8988T (cell line): ENCODE results near the gene ATOX1.
A peak's percentile ranks its signal among the peaks of the same experiment; 100 is the strongest.
"Not testable (repeated sequence)": the region's sequence is repeated elsewhere in the genome, so short reads cannot be mapped to it uniquely, and the experiment has no call there.

Source experiments
- DNase-seq: peaks from one replicate; pipeline ENCODE4 v3.0.0; 2011

Gene ATOX1

DNA sequence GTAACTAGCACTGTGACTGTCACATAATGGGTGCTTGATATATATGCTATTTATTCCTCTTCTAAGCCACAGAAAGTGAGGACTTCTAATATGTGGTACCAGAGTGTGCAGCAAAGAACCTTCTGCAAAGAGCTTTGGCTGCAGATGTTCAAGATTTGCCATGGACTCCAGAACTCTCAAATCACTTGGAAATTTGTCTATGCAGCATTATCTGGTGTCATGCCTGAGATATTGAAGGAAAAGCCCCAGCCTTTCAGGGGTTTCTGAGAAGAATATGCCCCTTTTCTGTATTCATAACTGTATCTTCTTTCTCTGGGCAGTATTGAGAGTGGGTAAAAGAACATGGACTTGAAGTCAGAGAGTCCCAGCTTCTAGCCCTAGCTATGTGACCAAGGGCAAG is 8.5 kb upstream of the ATOX1 start:
- no peak for DNase-seq

DNA sequence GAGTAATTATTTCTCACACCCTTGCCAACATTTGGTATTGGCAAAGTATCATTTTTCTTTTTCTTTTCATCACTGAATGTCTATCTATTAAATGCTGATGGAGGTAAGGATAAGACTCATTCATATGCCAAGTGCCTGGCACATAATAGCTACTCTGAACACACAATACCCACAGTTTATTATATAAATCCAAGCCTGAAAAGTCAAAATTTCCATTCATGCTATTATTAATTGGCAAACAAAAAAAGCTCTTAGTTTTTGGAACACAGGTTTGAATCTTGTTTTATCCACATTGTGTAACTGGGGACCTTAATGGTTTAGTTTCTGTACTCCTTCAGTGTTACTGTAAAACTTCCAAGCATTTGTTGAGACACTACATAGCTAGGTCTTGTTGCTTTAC is 6.4 kb upstream of the ATOX1 start:
- no peak for DNase-seq

DNA sequence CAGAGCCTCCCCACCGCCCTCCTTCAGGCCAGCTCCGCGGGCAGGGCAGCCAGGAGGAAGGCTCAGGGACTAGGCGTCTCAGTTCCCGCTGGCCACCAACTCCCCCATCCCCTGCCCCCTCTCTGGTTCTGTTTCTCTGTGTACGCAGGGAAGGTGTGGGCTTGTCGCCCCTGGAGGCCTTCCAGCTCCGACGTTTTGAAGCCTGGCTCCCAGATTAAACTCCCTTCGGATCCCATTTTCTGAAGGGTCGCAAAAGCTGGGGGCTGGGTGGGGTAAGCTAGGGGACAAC is 346 bp downstream of the ATOX1 start:
- DNase-seq = no peak

DNA sequence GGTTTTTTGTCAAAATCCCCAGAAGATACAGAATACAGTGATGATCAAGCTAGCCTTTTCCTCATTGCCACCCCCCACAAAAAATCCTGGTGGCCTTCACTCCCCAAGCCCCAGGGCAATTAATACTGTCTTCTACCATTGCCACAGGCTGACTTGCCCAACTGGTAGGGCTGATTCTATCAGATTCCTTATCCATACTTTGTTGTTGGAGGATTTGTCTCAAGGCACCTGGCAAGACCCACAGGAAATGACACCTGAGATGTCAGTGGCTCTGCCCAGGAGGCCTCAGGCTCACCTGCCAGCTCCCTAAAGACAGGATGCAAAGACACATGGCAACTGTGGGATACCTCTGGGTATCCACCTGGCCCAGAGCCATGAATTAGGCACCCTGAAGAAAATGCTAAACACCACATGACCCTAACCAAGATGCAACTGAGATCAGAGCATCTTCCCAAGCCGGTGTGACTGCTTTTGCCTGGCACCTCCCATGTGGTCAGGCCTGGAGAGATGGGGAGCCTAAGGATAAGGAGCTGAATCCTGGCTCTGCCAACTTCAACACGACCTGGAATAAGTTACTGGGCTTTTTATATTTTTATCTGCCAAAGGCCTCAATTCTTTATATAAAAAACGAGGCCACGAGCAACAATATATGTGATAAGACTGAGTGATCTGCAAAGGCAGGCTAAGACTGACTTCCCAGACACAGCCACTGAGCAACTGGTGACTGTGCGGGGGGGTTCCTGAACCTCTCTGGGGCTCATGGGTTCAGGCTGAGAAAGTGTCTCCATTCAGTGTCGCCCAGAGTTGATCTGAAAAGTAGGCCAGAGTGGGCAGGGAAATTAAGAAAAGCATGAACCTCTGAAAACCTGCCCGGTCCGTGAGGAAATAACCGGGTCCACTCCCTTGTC is 944 bp downstream of the ATOX1 start:
- no peak for DNase-seq

DNA sequence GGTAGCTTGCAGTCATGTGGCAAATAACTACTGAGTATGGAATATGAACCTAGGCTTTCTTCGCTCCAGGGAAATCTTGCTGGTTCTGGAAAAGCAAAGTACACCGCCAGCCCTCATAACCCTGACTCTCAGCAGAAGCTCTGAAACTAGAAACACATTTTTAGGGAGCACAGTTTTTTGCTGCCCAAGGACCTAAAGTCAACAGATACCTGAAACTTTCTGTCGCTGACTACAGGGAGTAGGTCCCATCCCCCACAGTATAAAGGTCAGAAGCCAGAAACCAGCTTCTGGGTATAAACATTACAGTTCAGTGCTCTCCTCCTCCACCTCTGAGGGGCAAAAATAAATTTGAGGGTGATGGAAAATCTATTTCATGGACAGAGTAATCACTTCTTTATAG is 3.0 kb downstream of the ATOX1 start:
- no peak for DNase-seq

DNA sequence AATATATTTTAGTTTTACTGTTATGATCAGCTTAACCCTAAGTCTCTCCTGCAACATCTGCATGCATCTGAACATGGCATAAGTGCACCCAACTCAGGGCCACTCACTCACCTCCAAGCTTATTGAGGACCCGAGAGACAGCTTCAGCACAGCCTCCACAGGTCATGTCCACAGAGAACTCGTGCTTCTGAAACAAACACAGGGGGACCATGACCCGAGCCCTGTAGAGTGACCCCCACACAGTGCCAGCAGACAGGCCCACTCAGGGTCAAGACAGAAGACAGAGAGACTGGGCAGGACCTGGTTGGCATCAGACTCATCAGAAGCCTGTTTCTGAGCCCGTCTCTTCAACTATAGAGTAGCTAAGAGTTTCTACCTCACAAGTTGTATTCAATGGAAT is 6.8 kb downstream of the ATOX1 start:
- DNase-seq = no peak

DNA sequence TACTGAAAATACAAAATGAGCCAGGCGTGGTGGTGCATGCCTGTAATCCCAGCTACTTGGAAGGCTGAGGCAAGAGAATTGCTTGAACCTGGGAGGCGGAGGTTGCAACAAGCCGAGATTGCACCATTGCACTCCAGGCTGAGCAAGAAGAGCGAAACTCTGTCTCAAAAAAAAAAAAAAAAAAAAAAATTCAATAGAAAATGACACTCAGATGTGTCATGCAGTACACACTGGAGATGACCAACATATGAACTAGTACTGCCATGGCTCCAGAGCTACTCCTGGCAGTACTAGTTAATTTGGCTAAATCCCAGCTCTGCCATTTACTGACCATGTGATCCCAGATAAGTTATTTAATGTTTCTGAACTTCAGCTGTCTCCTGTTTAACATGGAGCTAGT is 7.3 kb downstream of the ATOX1 start:
- no peak for DNase-seq

DNA sequence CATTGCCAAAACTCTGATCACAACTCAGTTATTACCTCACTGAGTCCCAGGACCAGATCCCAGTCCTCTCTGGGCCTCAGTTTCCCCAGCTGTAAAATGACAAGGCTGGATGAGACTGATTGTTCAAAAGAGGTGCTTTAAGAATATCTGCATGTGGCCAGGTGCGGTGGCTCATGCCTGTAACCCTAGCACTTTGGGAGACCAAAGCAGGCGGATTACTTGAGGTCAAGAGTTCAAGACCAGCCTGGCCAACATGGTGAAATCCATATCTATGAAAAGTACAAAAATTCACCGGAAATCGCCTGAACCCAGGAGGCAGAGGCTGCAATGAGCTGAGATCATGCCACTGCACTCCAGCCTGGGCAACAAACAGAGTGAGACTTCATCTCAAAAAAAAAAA is 8.3 kb downstream of the ATOX1 start:
- DNase-seq = no peak

DNA sequence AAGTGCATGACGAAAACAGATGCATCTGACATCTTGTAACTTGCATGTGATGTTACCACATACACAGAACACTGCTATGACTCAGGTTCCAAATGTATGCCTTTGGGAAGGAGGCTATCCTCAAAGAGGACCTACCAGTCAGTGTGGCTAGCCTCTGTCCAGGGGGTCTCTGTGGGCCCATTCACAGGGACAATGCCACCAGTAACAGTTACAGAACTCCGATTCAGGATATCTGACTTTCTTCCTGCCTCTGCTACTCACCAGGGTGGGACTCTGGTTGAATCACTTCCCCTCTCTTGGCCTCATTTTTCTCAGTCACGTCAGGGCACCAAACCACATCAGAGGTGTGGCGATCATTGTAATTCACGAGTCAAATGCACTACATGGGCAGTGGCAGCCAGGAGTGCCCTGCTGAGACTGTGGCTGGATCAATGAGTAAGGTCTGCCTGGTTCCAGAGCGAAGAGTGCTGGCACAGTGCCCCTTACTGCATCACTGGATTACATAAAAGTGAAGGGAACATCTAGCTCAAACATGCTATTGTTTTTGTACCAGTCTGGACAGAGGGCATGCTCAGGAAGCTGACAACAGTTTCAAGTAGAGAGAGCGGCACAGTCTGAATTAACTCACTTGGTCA is 13.2 kb downstream of the ATOX1 start:
- DNase-seq = no peak

DNA sequence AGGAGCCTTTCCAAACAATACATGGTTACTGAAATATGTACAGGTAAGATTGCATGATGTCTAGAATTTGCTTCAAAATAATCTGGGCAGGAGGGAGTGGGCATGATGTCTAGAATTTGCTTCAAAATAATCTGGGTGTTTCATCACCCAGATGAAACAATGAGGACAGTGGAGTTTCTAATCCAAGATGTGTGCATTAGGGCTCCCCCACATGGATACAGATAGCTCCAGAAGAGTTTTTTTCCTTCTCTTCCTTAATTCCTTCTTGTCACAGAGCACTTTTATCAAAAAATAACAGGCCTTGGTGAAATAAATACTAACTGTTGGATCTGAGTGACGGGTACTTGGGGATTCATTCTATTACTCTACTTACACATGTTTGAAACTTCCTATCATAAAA is 14.9 kb downstream of the ATOX1 start:
- no peak for DNase-seq

DNA sequence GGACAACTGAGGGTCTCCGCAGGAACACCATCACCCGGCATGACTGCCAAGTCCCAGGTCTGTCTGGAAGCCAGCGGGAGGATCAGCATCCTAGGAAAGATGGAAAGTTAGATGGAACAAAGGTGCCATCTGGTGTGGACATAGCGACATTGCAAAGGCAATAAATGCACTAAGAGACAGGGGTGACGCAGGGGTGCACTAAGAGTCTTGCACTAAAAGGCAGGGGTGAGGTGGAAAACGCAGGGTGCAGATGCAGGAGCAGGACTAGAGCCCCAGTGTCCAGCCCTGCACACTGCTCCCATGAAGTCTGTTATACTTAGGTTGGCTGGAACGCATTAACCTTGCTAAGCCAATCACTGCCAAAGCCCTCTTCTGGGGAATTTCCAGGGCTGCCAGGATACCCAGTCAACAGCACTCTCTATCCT is 15.5 kb downstream of the ATOX1 start:
- no peak for DNase-seq

DNA sequence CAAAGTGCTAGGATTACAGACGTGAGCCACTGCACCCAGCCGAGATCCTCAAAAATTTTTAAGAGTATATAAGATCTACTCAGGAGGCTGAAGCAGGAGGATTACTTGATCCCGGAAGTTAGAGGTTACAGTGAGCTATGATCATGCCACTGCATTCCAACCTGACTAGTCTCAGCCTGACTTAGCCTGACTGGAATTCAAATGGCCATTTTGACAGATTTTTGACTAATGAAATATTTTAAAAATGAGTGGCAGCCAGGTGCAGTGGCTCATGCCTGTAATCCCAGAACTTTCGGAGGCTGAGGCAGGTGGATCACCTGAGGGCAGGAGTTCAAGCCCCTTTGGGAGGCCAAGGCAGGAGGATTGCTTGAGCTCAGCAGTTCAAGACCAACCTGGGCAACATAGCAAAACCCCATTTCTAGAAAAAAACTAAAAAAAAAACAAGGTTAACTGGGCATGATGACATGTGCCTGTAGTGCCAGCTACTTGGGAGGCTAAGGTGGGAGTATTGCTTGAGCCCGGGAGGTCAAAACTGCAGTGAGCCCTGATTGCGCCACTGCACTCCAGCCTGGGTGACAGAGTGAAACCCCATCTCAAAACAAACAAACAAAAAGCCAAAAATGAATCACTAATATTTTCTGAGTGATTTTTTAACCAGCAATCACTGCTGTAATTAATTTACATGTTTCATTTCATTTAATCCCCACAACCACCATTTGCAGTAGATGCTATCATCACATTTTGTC is 16.6 kb downstream of the ATOX1 start:
- no peak for DNase-seq

DNA sequence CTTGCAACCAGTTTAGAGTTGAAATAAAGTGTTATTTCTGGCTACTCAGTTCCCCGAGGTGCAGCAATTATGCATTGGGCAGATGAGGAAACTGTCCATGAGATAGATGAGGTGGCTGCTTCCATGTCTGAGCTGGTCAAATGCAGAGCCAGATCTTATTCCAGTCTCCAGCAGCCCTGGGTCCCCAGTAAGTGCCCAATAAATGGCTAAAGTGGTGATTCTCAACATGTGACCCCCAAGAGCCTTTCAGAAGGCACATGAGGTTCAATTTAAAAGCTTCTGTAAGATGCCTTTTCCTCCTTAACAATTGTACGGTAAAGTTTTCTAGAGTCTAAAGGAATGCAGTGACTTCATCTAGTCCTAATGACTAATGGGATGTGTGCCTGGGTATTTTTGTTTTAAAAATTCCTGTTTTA is 17.5 kb downstream of the ATOX1 start:
- no peak for DNase-seq

DNA sequence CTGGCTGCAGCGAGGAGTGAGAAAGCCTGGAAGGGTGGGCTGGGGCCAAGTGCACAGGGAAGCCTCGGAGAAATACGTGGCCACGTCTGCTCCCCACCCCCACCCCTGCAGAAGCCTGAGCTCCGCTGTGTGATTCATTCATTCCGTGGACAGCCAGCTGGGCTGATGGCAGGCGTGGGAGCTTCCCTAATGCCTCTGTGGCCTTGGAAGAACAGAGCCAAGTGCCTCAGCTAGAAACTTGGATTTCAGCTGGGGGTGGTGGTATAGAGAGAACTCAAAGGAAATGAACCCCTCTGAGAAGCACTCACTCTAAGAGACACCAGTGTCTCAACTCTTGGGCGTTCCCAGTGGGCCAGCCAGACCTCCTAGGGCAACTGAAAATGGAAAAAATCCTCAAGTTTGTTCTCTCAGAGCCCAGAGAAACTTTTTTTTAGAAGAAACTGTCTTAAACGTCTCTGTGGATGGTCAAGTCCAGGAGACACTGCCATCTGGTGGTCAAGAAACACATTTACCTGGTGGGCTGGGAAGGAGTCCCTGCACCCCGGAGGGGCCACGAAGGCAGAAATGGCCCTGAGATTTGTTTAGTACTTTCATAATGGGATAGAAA is 18.0 kb downstream of the ATOX1 start:
- DNase-seq = no peak

DNA sequence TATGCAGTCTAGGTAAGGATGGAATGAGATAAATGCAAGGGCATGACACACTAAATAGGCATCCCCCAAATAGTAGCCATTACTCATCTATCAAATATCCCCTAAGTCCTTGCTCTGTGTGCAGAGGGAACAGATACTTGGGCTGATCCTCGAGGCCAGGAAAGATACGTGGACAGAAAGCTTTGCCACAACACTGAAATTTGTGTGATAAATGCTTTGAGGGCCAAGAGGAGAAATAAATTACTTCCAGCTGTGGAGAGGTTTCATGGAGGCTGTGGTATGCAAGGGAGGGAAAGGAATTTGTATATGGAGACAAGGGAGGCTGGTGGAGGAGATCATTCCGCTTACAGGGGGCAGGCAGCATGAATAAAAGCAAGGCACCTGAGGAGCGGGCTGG is 18.5 kb downstream of the ATOX1 start:
- DNase-seq = peak; percentile 34

DNA sequence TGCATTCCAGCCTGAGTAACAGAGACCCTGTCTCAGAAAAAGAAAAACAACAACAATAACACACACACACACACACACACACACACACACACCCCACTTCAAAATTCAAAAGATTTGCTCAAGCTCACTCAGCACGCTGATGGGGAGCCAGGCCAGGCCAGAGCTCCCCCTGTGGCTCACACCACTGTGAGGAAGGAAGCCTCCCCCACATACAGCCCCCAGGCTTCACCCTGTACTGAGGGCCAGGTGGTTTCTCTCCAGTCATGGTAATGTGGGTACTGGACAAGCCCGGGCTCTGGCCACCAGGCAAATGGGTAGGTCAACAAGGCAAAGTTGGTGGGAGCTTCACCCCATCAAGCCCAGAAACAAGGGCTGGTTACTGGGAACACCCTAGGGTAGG is 19.0 kb downstream of the ATOX1 start:
- no peak for DNase-seq

DNA sequence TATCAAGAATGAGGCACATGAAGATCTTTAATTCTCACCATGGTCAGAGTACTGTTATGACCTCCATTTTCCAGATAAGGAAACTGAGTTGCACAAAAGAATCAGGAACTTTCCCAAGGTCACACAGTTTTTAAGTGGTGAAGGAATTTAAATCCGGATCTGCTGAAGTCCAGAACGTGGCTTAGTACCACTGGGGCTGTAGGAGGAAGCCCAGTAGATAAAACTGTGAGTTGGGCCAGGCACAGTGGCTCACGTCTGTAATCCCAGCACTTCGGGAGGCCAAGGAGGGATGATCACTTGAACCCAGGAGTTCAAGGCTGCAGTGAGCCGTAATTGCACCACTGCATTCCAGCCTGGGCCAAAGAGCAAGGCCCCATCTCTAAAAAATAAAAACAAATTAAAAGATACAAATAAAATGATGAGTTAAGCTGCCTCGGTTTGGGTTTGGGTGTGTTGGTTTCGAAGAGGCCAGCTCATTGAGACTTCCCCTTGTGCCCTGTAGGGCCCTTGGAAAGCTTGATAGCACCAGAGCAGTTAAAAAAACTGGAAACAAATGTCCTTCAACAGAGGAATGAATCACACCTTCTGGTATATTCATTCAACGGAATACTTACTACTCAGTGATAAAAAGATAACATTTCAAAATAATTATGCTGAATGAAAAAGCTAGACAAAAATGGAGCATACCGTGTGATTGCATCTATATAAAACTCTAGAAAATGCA is 20.1 kb downstream of the ATOX1 start:
- DNase-seq = no peak

DNA sequence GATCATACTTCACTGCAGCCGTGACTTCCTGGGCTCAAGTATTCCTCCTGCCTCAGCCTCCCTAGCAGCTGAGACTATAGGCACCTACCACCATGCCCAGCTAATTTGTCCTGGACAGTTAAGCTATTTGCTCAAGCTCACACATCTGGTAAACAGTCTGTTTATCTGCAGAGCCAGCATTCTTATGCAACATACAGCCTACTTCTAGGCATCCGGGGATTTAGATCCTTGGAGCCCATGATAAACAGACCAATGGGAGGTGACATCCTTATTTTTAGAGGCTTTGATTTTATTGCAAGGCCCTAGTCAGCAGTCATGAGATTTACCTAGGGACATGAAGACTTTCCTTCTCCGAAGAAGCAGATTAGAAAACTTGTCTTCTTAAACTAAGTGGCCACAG is 21.0 kb downstream of the ATOX1 start:
- DNase-seq = no peak

DNA sequence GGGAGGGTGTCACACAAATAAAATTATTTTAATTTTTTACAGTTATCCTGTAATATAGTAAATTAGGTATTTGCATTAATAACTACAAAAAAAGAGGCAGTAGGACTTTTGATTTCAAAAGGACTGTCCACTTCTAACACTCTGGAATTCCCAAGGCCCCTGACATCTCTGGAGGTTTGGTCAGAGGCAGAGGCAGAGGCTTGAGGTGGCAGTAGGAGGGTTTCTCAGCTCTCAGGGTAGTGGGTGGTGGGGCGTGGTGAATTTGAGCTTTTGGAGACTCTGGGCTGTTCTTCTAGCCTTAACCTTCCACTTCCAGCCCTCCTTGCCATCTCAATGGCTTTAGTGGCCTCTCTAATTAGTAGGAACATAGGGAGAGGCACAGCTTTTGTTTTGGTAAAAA is 22.8 kb downstream of the ATOX1 start:
- no peak for DNase-seq

DNA sequence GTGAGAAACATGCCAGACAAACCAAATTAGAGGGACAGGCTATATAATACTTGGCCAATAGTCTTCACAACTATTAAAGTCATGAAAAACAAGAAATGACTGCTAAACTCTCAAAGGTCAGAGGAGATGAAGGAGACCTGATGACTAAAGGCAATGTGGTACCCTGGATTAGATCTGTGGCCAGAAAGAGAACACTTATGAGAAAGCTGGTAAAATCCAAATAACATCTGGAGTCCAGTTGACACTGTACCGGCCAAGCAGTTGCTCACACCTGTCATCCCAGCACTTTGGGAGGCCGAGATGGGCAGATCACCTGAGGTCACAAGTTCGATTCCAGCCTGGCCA is 24.4 kb downstream of the ATOX1 start:
- DNase-seq = no peak

DNA sequence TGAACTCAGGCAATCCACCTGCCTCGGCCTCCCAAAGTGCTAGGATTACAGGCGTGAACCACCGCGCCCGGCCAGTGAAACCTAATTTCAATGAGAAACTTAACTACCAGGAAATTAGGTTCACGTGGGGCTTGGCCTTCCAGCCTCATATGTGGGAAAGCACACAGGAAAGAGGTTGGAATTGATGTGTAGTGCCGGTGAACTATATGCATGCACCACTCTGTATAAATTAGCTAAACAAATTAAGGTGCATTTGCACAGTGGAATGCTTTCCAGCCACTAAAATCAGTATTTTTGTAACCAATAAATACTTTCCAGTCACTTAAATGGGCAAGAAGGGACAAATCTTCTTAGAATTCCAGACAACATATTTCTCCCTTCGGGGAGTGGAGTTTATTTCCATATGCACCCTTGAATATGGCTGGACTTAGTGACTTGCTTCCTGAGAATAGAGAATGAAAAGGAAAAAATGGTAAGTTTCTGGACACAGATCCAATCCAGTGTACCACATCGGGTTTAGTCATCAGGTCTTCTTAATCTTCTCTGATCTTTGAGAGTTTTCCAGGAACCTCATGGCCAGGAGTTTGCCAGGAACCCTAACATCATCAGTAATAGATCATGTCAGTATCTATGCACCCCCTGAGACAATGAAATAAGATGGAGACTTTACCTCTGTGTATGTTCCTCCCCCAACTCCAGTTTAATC is 24.9 kb downstream of the ATOX1 start:
- no peak for DNase-seq

DNA sequence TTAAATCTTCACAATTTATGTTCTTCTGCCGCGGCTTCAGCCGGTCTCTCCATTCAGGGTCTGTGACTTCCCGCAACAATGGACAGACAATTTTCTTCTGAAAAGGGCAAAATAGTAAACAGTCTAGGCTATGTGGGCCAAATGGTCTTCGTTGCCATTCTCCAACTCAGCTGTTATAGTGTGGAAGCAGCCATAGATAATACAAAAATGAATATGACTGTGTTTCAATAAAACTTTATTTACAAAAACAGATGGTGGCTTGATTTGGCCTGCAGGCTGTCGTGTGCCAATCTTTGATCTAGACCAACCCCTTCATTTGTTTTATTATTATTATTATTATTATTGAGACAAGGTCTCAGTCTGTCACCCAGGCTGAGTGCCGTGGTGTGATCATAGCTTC is 28.1 kb downstream of the ATOX1 start:
- DNase-seq = no peak

DNA sequence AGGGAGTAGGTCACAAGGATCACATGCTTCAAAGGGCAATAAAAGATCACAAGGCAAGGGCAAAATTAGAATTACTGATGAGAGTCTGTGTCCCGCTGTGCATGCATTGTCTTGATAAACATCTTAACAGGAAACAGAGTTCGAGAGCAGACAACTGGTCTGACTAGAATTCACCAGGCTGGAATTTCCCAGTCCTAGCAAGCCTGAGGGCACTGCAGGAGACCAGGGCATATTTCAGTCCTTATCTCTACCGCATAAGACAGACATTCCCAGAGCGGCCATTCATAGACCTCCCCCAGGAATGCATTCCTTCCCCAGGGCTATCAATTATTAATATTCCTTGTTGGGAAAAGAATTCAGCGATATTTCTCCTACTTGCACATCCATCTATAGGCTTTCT is 28.8 kb downstream of the ATOX1 start:
- DNase-seq = not testable (repeated sequence)
